ENCODE data around the gene TMEM184B. TPM values are rescaled to one million over a fixed set of nuclear protein-coding genes. Genes with fewer than 3 reads are reported as not detected.

TMEM184B gene
- total and polyA plus RNA-seq, 2 of the 8 experiments (the other 6 are each of a cell fraction or from before 2014, with no cell fraction given) = 41.6 to 81.0 TPM

- FAIRE-seq = no peak
- H2BK5ac ChIP-seq (ENCODE audit: low read depth, low read length) = peak overlapping the region; percentile 20
- H3K4ac ChIP-seq (replicated peaks; ENCODE audit: insufficient read length, low read depth, low read length) = no peak overlapping the region
- H3K79me2 ChIP-seq (ENCODE audit: control insufficient read depth in 1 of 2, insufficient read depth in 2 of 2, low read length in 2 of 2) = peaks cover 57 to 85% of the 10 kb centered on the region in 2 experiments
- H3K23me2 ChIP-seq (ENCODE audit: low read depth, low read length) = peaks cover 10% of the 10 kb centered on the region; the same call in 1 of the 2 replicates
- peak overlapping the region; percentile 54; the same call in 1 of the 2 replicates for H3K27ac ChIP-seq (ENCODE audit: low read depth, low read length)
- H3K9ac ChIP-seq (replicated peaks in 1 of 4; ENCODE audit: extremely low read depth in 1 of 4, low read depth in 3 of 4, low read length in 3 of 4) = peak overlapping the region in 3 of 4 experiments; percentile 34 to 97 (median 89); a peak in 3 of 7 replicates
- H3K4me1 ChIP-seq (replicated peaks in 1 of 4; ENCODE audit: control insufficient read depth in 3 of 4, insufficient read depth in 4 of 4, low read length in 3 of 4) = peaks cover 15 to 49% (median 38%) of the 10 kb centered on the region in 4 experiments
- H3K9me3 ChIP-seq (ENCODE audit: insufficient read depth in 2 of 2, low read depth in 1 of 2, low read length in 1 of 2) = no peaks in the 10 kb centered on the region
- H3K27me3 ChIP-seq (replicated peaks in 1 of 4; ENCODE audit: control insufficient read depth in 3 of 4, extremely low read depth in 1 of 4, insufficient read depth in 3 of 4, low read length in 3 of 4) = no peaks in the 10 kb centered on the region
- peak overlapping the region; percentile 56; the same call in 1 of the 2 replicates for H2AK5ac ChIP-seq (ENCODE audit: low read depth, low read length)
- CTCF ChIA-PET (ENCODE audit: partially characterized antibody) = interaction anchor here (0.7 to 3.4 kb wide), 8 partner anchors 9 to 445 kb away, joined by 3 to 20 read pairs (median 4); no protein-coding TSS in a partner anchor
- peak overlapping the region; percentile 17 for H4K5ac ChIP-seq (ENCODE audit: insufficient read length, low read depth, low read length)
- H2BK15ac ChIP-seq (ENCODE audit: low read length) = no peak overlapping the region; the same call in 1 of the 2 replicates
- H3K18ac ChIP-seq (ENCODE audit: extremely low read depth, low read length) = peak overlapping the region; percentile 72
- H3K36me3 ChIP-seq (ENCODE audit: control insufficient read depth in 2 of 4, insufficient read depth in 4 of 4, low read length in 3 of 4) = peaks cover 14 to 40% (median 23%) of the 10 kb centered on the region in 4 experiments; a peak in 6 of 8 replicates
- peak overlapping the region; percentile 72 to 91 for H3K4me2 ChIP-seq (ENCODE audit: insufficient read depth in 1 of 2, low read depth in 2 of 2, low read length in 2 of 2)
- no peak overlapping the region for H2BK12ac ChIP-seq (ENCODE audit: low read depth, low read length)
- no peak overlapping the region for H2AFZ ChIP-seq (ENCODE audit: low read length)
- H4K20me1 ChIP-seq (replicated peaks in 1 of 2; ENCODE audit: control insufficient read depth in 1 of 2, insufficient read depth in 2 of 2, low read length in 2 of 2) = peaks cover 37 to 49% of the 10 kb centered on the region in 2 experiments
- H4K91ac ChIP-seq (replicated peaks; ENCODE audit: insufficient read length, low read length) = peak overlapping the region; percentile 32
- DNase-seq (ENCODE audit: low read depth in 1 of 2, low spot score in 2 of 2) = no peak
- no peak overlapping the region for H2BK120ac ChIP-seq (replicated peaks; ENCODE audit: low read depth, low read length)
- no peak overlapping the region for H3K56ac ChIP-seq (replicated peaks; ENCODE audit: insufficient read length, low read depth, low read length)
- no peak overlapping the region; the same call in 1 of the 2 replicates for H4K8ac ChIP-seq (ENCODE audit: extremely low read depth, insufficient read depth, low read length)
- WGBS, 2 experiments (ENCODE audit: extremely low coverage in 1 of 2, insufficient coverage in 1 of 2, insufficient read length in 1 of 2, insufficient replicate concordance in 2 of 2, low coverage in 1 of 2, low lambda C conversion rate in 2 of 2, missing lambda C conversion rate in 1 of 2) = 64% methylated on average over 20 of the region's 21 CpGs; no CpG with 5 or more reads in 1 of the 2 experiments
- peak overlapping the region; percentile 88 to 99 (median 94) for H3K4me3 ChIP-seq (ENCODE audit: extremely low read depth in 1 of 4, insufficient read depth in 2 of 4, low read depth in 3 of 4, low read length in 4 of 4)
- no peak overlapping the region for H3K14ac ChIP-seq (ENCODE audit: insufficient read length)
- H3K79me1 ChIP-seq (ENCODE audit: low read depth, low read length) = peaks cover 23% of the 10 kb centered on the region
- POLR2A ChIA-PET (ENCODE audit: partially characterized antibody) = interaction anchor here (0.6 to 7.6 kb wide), 25 partner anchors 9 to 813 kb away, joined by 3 to 77 read pairs (median 4); no protein-coding TSS in a partner anchor
- H2BK20ac ChIP-seq (ENCODE audit: low read length) = peak overlapping the region; percentile 66; the same call in 1 of the 2 replicates
- no peak overlapping the region for H3K23ac ChIP-seq (ENCODE audit: insufficient read length)
- TF ChIP-seq RNF2 (IDR thresholded peaks at IDR 0.05; ENCODE audit: borderline replicate concordance, low read depth, low read length, missing control alignments, poor library complexity, severe bottlenecking) (no peak), TAF1 (IDR thresholded peaks at IDR 0.05; ENCODE audit: low read depth, low read length) (no peak), SP4 (IDR thresholded peaks at IDR 0.05; ENCODE audit: low read length) (no peak), TEAD4 (IDR thresholded peaks at IDR 0.05; ENCODE audit: low read depth, low read length) (no peak), SP2 (IDR thresholded peaks at IDR 0.05; ENCODE audit: low read length) (no peak), BACH1 (IDR thresholded peaks at IDR 0.05; ENCODE audit: low read length) (no peak), SRF (IDR thresholded peaks at IDR 0.05; ENCODE audit: low read depth, low read length) (no peak)
- TF ChIP-seq, protein P1, sequence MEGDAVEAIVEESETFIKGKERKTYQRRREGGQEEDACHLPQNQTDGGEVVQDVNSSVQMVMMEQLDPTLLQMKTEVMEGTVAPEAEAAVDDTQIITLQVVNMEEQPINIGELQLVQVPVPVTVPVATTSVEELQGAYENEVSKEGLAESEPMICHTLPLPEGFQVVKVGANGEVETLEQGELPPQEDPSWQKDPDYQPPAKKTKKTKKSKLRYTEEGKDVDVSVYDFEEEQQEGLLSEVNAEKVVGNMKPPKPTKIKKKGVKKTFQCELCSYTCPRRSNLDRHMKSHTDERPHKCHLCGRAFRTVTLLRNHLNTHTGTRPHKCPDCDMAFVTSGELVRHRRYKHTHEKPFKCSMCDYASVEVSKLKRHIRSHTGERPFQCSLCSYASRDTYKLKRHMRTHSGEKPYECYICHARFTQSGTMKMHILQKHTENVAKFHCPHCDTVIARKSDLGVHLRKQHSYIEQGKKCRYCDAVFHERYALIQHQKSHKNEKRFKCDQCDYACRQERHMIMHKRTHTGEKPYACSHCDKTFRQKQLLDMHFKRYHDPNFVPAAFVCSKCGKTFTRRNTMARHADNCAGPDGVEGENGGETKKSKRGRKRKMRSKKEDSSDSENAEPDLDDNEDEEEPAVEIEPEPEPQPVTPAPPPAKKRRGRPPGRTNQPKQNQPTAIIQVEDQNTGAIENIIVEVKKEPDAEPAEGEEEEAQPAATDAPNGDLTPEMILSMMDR (IDR thresholded peaks at IDR 0.05; ENCODE audit: control extremely low read depth in 1 of 3, insufficient read depth in 1 of 3, low read depth in 1 of 3, low read length in 3 of 3) = no peak
Observed at GRCh38 chr22:38314933-38315822, 42.4 kb upstream of the TMEM184B start.
